Hepatocyte (in vitro differentiated cells): ENCODE data around the gene ARHGDIG.

Experiments used
- EZH2 ChIP-seq: fragments of 200-600 bp; sonication (generic); IDR thresholded peaks from 2 replicates; pipeline ENCODE4 v1.6.1; 2016; ENCODE audit warnings: antibody characterized with exemption, mild to moderate bottlenecking, borderline replicate concordance
- EZH2phosphoT487 ChIP-seq: fragments of 200-600 bp; sonication (generic); IDR thresholded peaks from one replicate; pipeline ENCODE4 v1.6.1; 2018; ENCODE audit warnings: antibody characterized with exemption, mild to moderate bottlenecking, low read depth, moderate library complexity; ENCODE audit not compliant: unreplicated experiment, severe bottlenecking
- TF ChIP-seq, protein P1 (sequence below): fragments of 200-600 bp; sonication (generic); IDR thresholded peaks from 2 replicates; pipeline ENCODE4 v1.5.1; 2016; ENCODE audit warnings: antibody characterized with exemption, mild to moderate bottlenecking; ENCODE audit not compliant: poor library complexity

- TF ChIP-seq, protein P1, sequence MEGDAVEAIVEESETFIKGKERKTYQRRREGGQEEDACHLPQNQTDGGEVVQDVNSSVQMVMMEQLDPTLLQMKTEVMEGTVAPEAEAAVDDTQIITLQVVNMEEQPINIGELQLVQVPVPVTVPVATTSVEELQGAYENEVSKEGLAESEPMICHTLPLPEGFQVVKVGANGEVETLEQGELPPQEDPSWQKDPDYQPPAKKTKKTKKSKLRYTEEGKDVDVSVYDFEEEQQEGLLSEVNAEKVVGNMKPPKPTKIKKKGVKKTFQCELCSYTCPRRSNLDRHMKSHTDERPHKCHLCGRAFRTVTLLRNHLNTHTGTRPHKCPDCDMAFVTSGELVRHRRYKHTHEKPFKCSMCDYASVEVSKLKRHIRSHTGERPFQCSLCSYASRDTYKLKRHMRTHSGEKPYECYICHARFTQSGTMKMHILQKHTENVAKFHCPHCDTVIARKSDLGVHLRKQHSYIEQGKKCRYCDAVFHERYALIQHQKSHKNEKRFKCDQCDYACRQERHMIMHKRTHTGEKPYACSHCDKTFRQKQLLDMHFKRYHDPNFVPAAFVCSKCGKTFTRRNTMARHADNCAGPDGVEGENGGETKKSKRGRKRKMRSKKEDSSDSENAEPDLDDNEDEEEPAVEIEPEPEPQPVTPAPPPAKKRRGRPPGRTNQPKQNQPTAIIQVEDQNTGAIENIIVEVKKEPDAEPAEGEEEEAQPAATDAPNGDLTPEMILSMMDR = no peak
- TF ChIP-seq EZH2 = no peak
- no peak for TF ChIP-seq EZH2phosphoT487
These were observed 44.3 kb downstream of the ARHGDIG start for GRCh38 chr16:324451-325334.
